ENCODE data around the gene SV2C.

DNA sequence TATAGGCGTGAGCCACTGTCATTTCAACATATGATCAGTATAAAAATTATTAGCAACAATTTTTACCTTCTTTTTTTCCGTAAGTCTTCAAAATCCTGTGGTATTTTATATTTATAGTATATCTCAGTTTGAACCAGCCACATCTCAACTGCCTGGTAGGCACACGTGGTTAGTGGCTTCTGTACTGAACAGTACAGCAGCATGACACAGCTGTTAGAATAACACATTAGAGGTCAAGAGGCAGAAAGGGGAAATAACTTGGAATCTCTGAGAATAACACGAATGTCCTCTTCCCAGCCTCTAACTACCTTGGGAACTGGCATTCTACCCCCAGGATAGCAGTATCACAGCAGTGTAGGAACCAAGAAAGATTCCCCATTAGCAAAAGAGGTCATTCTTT is 211.4 kb downstream of the SV2C start:
- TF ChIP-seq EZH2phosphoT487 (IDR thresholded peaks at IDR 0.05; ENCODE audit: borderline replicate concordance) = no peak
- TF ChIP-seq, protein P1, sequence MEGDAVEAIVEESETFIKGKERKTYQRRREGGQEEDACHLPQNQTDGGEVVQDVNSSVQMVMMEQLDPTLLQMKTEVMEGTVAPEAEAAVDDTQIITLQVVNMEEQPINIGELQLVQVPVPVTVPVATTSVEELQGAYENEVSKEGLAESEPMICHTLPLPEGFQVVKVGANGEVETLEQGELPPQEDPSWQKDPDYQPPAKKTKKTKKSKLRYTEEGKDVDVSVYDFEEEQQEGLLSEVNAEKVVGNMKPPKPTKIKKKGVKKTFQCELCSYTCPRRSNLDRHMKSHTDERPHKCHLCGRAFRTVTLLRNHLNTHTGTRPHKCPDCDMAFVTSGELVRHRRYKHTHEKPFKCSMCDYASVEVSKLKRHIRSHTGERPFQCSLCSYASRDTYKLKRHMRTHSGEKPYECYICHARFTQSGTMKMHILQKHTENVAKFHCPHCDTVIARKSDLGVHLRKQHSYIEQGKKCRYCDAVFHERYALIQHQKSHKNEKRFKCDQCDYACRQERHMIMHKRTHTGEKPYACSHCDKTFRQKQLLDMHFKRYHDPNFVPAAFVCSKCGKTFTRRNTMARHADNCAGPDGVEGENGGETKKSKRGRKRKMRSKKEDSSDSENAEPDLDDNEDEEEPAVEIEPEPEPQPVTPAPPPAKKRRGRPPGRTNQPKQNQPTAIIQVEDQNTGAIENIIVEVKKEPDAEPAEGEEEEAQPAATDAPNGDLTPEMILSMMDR (conservative IDR thresholded peaks at IDR 0.05; ENCODE audit: low read length) = no peak

All from Loucy (cell line).